GM18870 (cell line): ENCODE measurements around the gene ATP8A1.
"Not testable (repeated sequence)": the region's sequence is repeated elsewhere in the genome, so short reads cannot be mapped to it uniquely, and the experiment has no call there.

Experiments used
- ATAC-seq: cut with Tn5 transposase; IDR thresholded peaks from one replicate; pipeline ENCODE4 v1.9.1; 2021; ENCODE audit warnings: moderate library complexity; ENCODE audit not compliant: unreplicated experiment

ATP8A1 gene

GRCh38 chr4:42390622-42391354, 266.1 kb downstream of the ATP8A1 start:
- ATAC-seq, result no peak

- ATAC-seq, result no peak
These were observed 271.4 kb downstream of the ATP8A1 start for GRCh38 chr4:42385516-42385915.

- ATAC-seq, result no peak
These were observed 275.2 kb downstream of the ATP8A1 start for GRCh38 chr4:42381666-42382065.

GRCh38 chr4:42377497-42377896, 279.4 kb downstream of the ATP8A1 start:
- ATAC-seq, result no peak

DNA sequence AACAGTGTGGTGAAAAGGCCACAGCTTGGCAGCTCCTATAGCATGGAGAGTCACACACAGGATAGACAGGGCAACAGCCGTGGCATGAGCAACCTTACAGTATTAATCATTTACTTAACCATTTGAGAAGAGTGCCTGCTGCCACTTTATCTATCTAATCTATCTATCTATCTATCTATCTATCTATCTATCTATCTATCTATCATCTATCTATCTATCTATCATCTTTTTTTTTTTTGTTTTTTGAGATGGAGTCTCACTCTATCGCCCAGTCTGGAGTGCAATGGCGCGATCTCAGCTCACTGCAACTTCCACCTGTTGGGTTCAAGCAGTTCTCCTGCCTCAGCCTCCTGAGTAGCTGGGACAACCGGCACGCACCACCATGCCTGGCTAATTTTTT, 284.6 kb downstream of the ATP8A1 start:
- ATAC-seq, result not testable (repeated sequence)

DNA sequence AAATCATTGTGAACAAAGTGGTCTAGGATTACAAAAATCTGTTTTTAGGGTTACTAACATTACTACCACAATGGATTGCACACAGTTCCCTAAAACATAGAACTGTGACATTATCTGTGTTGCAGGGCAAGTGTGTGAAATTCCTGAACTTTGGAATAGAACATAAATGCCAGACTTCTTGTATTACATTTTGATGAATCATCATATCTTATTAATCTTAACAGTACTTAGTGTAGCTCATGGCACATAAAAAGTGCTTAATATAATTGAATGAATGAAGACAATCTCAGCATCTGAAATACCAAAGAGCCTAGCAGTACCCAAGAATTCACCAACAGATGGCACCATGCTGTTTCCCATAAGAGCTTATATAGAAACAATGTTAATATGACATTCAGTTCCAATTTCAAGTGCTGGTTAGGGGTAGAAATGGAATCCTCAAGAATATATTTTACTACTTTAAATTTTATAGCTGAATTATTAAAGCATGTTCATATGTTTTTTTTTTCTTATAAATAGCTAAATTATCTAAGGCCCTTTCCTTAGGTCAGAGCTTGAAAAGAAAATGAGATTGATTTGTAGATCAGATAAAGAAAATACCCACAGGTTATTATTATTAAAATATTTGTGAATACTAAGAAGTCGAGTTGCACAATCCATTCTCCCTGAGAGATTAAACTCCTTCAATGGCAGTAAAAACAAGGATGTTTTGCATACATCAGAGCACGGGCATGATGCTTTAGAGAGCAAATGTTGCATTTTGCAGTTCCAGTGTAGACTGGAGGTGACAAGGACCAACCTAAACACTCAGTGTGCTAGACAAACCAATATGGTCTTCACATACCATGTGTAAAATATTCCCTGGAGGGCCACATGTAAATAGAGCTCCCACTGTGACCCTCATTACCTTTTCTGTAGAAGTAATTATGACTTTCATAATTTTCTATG, 285.3 kb downstream of the ATP8A1 start:
- ATAC-seq, result no peak

- ATAC-seq, result no peak
These were observed 287.4 kb downstream of the ATP8A1 start for GRCh38 chr4:42369489-42369888.

DNA sequence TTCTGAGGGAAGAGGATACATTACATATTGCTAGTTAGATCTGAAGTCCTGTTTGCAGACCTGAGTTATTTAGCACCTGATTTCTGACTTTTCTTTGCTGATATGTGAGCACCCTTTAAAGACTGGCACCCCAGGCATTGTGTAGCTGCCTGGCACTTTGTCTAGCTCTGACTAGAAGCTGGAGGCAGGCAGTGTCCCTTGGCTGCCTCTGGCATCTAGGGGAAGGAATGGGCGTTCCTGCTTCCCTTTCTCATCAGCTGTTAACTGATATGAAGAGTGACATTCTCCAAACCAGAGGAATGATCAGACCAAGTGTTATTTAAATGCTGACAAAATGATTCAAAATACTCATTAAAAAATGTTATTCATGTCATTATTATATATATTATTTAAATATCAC, 289.9 kb downstream of the ATP8A1 start:
- ATAC-seq, result no peak

DNA sequence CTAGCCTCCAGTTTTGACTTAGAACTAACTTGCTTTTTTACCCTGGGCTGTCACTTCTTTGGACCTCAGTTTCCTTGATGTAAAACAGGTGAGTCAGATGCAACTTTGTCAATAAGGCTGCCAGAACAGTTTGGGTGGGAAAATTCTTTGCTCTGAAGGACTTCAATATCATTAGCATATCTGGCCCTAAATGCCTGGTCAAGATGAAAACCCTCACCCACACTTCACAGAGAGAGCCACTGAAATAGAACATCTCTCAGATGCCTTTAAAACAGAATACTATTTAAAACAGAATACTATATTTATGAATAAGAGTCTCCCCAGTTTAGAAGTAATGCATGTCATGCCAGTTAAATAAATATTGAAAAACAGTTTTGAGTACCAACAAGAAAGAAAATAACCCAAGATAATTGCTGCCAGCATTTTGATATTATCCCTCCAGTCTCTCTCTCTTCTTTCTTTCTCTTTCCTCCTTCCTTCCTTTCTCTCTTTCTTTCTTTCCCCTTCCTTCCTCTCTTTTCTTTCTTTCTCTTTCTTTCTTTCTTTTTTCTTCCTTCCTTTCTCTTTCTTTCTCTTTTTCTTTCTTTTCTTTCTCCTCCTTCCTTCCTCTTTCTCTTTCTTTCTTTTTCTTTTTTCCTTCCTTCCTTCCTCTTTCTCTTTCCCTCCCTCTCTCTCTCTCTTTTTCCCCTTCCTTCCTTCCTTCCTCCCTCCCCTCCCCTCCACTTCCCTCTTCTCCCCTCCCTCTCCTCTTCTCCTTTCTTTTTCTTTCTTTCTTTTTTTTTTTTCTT, 292.4 kb downstream of the ATP8A1 start:
- no peak for ATAC-seq

GRCh38 chr4:42363614-42364013, 293.3 kb downstream of the ATP8A1 start:
- no peak for ATAC-seq

GRCh38 chr4:42362591-42362990, 294.3 kb downstream of the ATP8A1 start:
- no peak for ATAC-seq

GRCh38 chr4:42361456-42361855, 295.4 kb downstream of the ATP8A1 start:
- no peak for ATAC-seq

- ATAC-seq, result no peak
These were observed 296.6 kb downstream of the ATP8A1 start for GRCh38 chr4:42360256-42360669.

- no peak for ATAC-seq
These were observed 297.2 kb downstream of the ATP8A1 start for GRCh38 chr4:42359711-42360110.
